GM19438 (cell line): ENCODE measurements around the gene VPS33B.

Experiments
- ATAC-seq: cut with Tn5 transposase; IDR thresholded peaks from one replicate; pipeline ENCODE4 v1.9.1; 2021; ENCODE audit warnings: low read depth; ENCODE audit not compliant: unreplicated experiment

Gene VPS33B

DNA sequence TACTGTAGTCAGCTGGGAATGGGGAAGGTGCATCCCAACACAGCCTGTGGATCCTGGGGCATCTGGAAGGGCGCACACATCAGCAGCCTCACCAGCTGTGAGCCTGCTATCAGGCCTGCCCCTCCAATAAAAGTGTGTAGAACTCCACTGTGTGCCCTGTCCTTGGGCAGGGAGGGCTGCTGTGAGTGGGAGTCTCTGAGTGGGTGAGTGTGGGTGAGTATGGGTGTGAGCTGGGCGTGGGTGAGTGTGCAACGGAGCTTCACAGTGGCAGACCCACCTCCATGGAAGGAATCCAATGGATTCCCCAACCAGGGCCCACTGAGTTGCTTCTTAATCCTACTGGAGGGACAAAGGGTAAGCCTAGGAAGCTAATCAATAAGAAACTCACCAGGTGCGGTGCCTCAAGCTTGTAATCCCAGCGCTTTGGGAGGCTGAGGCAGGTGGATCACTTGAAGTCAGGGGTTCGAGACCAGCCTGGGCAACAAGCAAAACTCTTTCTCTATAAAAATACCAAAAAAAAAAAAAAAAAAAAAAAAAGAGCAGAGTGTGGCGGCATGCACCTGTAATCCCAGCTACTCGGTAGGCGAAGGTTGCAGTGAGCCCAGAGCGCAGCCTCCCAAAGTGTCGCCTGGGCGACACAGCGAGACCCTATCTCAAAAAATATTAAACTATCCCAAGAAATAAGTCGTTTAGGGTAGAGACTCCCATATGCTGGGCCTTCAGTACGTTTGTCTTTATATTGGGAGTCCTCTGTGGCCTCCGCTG is 68.3 kb downstream of the VPS33B start:
- no peak for ATAC-seq

DNA sequence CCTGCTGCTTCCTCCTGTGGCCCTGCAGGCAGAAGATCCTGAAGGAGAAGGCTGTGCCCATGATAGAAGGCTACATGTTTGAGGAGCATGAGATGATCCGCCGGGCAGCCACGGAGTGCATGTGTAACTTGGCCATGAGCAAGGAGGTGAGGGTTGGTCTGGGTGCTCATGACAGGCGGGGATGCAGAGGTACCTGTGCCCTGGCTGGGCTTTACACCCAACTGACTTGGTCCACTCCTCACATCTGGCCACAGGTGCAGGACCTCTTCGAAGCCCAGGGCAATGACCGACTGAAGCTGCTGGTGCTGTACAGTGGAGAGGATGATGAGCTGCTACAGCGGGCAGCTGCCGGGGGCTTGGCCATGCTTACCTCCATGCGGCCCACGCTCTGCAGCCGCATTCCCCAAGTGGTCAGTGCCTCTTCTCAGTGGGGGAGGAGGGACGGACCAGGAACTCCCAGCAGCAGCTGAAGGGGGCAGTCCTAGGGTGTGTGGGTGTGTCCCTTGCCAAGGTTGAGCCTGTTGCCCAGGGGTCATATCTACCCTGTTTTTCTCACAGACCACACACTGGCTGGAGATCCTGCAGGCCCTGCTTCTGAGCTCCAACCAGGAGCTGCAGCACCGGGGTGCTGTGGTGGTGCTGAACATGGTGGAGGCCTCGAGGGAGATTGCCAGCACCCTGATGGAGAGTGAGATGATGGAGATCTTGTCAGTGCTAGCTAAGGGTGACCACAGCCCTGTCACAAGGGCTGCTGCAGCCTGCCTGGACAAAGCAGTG is 69.3 kb downstream of the VPS33B start:
- ATAC-seq: no peak

DNA sequence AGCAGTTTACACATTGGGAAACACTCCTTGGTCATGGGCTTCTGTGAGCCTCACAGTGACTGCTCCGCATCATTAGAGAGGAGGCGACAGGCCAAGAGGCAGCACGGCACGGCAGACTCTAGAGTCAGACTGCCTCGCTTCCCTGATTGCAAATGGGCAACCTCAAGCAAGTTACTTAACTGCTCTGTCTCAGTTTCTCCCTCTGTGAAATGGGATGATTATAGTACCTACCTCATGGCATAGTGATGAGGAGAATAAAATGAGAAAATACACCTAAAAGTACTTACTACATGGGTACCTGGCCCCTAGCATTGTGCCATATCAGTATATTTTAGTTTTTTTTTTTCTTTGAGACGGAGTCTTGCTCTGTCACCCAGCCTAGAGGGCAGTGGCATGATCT is 71.7 kb downstream of the VPS33B start:
- no peak for ATAC-seq

DNA sequence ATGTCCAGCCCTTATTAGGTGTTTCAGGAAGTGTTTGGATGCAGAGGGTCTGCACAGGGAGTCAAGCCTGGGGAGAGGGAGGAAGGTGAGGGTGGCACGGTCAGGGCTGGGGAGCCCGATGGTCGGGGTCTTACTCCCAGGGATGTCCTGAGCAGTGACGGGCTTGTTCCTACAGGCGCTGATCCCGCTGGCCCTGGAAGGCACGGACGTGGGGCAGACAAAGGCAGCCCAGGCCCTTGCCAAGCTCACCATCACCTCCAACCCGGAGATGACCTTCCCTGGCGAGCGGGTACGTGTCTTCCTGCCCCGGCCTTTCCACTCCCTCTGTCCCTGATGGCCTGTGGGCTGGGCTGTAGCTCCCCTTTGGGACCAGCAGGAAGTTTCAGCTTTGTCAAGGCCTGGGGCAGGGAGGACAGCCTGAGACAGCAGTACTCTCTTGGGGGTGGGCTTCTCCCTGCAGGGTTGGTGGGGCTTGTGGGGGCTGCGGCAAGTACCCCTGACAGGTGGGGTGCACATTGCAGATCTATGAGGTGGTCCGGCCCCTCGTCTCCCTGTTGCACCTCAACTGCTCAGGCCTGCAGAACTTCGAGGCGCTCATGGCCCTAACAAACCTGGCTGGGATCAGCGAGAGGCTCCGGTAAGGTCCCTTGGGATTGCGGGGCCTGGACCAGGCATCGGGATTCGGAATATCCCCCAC is 72.3 kb downstream of the VPS33B start:
- no peak for ATAC-seq
